ENCODE data around the gene MST1R.
A peak's percentile ranks its signal among the peaks of the same experiment; 100 is the strongest.
"Not testable (repeated sequence)": the region's sequence is repeated elsewhere in the genome, so short reads cannot be mapped to it uniquely, and the experiment has no call there.

MST1R gene

DNA sequence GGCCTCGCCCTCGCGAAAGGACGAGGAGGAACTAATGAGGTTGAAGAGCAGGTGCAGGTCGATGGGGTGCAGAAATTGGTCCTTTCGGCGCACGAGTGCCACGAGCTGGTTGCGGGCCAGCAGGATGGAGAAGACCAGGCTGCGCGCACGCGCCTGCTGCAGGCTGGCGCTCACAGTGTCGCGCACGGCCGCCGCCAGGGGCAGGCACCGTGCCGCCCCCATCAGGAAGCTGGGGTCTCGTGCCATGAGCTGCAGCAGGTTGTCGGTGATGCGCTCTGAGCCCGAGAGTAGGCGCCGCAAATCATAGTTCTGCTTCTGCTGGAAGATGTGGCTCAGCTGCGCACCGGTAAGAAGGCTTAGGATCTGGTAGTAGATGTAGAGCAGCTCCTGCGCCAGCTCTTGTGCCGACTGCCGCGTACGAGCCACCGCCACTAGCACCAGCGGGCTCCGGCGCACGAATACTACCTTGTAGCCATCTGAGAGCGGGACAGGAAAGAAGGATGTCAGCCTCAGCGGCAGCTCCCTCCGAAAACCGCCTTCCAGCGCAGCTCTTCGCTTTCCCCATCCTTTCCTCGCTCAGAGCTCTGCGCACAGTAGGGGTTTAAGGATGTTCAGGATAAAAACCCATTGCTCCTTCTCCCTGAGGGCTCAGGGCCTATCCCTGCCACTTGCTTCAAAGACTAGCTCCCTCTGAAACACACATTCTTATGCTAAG, 6.9 kb upstream of the MST1R start:
- no peak for DNase-seq

DNA sequence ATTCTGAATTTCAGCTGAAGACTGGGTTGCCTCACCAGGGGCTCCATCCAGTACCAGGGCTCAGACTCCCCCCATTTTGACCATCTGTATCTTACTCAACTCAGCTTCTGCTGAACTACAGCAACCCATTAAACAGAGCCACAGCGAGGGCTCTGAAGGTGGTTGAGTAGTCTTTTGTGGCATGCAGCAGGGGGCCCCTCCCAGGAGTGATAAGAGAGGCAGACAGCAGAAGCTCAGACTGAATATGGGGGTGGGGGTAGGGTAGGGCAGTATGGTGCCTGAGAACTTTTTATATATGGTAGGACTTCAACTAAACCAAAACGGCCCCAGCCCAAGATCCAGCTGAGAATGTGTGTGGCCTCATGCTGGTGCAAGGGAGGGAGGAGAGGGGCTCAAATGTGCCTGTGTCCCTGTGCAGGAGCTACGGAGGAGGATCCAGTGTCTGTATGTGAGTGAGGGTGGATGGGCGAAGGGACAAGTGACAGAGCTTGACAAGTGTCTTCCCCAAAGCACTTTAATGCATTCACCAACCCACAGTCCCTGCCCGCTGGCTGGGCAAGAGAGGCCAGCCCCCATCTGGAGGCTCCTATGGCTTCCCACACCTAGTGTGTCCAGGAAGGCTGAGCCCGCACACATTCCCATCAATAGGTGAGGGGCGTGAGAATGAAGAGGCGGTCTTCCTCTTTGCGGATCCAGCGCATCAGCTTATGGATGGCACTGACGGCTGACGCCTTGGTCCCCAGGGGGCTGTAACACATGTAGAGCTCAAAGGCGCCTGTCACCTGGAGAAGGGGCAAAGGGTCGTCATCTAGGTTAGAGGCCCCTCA, 4.9 kb upstream of the MST1R start:
- no peak for DNase-seq

DNA sequence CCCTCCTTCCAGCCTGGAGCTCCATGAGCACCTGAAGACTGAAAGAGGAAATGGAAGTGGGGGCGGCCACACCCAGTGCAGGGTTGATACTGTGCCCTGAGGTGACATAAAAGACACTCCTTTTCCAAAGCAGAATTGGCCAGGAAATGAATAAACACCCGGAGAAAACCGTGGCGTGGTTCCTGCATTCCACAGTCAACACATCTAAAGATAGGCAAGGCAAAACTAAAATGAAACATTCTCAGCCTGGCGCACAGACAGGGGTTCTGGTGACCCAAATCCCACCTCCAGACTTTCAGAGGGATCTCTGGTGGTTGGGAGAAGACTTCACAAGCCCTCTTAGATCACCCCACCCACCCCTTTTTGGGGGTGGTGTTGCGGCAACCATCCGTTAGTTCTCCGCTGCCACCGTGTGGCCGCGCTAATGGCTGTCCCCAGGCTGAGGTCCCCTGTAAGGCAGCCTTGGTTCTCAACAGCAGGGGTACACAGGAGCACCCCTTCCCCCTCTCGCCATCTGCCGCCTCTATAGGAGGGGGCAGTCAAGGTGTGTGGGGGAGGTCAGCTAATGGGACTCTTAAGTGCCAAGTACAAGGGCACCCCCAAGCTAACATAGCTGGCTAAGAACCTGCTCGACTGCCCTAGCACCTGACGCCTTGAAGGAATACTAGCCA, 2.5 kb upstream of the MST1R start:
- DNase-seq: peak; percentile 77

DNA sequence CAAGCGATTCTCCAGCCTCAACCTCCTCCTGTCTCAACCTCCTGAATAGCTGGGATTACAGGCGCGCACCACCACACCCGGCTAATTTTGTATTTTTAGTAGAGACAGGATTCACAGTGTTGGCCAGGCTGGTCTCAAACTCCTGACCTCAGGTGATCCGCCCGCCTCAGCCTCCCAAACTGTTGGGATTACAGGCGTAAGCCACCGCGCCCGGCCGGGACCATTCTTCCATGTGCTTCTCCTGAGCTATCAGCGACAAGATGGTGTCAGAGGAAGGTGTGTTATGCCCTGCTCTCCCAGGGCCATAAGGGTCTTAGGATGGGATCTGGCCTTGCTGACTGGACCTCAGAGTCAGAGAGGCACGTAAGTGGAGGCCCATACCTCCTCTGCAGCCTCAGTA, 775 bp upstream of the MST1R start:
- not testable (repeated sequence) for DNase-seq

DNA sequence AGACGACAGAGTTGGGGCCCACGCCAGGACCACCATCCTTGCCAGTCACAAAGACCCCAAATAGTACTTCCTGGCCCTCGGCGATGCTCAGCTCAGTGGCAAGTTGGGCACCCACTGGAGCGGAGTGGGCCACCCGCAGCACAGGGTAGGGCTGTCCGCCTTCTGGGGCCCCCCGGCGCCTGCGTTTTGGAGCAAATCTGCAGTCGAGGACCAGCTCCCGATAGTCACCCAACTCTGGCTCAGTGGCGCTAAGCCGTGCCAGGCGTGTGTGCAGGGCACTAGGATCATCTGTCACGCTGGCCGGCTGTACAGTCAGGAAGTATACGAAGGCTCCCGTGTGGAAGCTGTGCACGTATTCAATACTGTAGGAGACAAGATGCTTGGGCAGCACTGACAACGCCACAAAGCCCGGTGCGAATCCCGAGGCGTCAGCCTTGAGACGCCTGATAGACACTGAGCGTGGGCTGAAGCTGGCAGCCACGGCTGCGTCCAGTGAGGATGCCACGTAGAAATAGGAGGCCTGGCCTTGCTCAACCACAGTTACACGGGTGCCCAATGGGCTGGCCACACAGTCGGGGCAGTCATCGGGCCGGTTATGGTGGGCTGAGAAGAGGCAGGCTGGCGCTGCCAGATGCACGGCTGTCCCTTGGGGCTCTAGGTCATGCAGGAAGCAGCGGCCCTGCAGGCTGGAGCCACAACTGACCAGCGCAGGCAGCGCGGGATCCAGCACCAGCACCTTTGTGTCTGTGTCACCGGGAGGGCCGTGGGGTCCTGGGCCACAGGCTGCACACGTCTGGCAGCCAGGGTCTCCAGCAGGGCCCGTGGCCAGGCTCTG, 945 bp downstream of the MST1R start:
- DNase-seq: no peak

DNA sequence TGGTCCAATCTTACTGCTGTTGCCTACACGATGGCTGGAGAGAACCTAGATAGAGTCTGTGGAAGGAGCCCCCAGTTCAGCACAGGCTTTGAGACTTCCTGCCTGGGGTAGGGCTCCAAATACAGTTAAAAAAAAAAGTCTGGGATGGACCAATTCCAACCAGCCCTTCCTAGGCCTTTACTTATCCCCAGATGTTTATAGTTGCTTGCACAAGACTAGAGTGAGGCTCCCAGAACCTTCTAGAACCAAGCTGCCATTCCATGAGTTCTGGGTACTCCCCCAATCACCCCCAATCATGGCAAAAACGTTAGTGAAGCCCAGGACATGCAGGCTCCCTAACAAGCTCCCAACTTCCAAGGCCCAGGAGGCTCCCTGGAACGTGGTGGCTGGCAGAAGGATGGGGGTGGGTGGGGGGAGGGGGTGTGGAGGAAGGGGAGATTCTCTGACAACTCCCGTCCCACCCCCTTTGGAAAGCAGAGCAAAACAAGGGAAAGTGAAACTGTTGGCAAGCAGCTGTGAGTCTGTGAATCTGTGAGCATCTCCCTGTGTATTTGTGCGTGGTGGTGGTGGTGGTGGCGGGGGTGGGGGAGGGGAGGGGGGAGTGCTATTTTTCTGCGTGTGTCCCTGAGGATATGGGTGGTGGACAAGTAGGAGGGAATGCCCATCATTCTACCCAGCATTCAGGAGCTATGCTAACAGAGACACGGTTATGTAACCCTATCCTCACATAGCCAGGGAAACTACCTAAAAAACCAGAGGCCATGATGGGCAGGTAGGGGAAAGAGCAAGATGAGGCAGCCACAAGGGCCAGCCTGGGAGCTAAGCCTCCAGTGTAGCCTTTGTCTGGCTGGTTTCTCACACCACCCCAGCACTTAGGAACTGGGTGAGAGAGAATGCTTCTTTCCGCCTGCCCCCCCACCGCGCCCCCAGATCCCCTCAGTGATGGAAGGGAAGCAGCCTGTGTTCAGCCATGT, 2.0 kb downstream of the MST1R start:
- no peak for DNase-seq

DNA sequence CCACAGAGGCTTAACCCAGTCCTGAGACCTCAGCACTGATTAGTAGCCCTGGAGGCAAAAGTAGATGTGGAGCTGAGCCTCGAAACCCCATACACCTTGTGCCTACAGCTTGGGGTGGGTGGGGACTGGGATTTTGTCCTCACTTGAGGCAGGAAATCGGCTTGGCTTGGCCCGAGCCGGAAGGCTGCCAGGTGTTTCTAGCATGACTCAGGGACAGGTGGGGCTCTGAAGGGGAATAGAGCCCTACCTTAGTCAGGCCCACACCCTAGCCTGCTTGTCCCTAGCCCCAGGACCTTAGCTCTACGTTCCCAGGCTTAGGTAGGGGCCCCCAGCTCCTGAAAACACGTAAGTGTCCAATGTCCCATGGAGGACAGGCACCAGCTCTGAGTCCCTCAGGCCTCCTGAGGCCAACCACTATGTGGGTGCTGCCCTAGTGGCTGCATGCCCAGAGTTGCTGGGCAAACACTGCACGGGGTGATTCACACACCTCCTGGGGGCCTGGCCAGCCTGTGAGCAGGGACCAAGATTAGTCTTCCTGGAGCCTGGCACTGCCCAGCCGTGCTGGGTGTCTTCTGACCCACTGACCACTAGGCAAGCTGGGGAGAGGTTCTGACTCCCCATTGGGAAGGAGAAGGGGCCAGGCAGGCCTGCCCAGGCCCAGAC, 3.1 kb downstream of the MST1R start:
- DNase-seq: no peak

DNA sequence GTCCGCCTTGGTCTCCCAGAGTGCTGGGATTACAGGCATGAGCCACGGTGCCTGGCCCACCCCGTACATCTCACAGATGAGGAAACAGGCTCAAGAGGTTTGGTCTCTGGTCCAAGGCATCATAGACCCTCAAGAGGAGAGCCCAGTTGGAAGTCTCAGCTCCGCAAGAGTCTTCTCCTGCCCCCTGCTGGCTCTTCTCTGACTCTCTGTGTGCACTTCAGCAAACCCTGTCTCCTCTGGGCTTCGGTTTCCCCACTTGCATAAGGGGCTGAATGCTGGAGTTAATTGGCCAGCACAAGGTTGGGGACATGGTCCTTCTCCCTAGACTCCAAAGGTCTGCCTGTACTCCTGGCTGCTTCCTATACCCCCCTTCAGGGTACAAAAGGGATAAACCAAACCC, 3.9 kb downstream of the MST1R start:
- no peak for DNase-seq

DNA sequence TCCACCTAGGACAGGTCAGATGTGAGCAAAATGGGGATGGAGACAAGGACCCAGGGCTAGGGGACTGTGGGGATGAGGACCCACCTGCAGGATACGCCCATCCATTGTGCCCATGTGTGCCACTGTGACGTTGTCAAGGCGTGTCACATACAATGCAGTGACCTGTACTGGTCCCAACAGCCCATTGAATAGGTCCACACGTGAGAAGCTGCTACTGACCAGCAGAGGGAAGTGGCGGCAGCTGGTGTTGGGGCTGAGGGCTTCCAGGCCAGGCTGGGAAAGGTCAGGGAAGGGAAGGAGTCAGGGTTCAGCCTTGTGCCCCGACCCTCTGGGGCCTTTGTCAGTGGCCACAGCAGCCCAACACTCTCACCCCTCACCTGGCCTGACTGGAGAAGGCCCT, 4.7 kb downstream of the MST1R start:
- no peak for DNase-seq

DNA sequence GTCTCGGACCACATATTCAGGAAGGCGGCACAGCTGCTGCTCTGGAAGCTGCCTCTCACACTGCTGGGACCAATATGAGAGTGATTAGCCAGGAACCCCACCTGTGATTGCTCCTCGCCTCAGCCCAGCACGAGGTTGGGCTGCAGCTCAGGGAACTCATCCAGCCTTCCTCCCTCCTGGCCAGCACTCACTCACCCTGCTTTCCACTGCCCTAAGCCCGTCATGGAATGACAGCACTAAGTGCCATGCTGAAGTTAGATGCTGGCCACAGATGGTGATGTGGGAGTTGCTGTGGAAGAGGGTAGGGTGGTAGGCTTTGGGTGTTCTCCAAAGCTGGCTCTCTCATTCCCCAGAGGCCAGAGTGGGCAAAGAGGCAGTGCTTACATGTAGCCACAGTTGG, 7.3 kb downstream of the MST1R start:
- DNase-seq: no peak

DNA sequence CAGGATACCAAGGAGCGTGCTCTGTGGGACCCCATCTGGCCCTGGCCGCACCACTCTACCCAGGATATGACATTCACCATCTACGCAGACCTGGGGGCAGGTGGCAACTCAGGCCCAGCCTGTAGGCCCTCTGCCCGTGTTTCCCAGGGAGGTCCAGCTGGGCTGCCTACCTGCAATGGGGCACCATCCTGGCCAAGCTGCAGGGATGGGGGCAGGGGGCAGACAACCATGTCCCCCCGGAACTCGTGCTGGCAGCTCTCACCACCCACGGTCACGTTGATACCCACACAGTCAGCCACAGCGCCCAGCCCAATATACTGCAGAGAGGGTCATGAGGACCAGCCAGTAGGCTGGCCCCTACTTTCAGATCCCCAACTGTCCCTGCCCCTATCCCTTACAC, 7.9 kb downstream of the MST1R start:
- DNase-seq: no peak

DNA sequence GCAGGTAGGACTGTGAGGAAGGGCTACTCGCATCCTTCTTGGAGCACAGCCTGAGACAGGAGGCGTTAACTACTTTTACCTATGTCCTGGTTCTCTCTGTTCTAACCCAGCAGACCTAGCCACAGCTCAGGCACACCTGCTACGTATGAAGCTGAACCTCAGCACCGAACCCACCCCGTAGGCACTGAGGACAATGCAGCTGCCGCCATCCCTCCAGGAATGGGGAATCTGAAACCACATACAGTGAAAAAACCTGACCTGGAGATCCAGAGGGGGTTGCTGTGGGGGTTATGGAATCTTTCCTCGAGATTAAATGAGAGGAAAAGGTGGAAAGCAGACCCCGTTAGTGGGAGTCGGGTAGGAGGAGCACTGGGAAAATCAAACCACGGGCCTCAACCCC, 14.4 kb downstream of the MST1R start:
- DNase-seq: no peak

DNA sequence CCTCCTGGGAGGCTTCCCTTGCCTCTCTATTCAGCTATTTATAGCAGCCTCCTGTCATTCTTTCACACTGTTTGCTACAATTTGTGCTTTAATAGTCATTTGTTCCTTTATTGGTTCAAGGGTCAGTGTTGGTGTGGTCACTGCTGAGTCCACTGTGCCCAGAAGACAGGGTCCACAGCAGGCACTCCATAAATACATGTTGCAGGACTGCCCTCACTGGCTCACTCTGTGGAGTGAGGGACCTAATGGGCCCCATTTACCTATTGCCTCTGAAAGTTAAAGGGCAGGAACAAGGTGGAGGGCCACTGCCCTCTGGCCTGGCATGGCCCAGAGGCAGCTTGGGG, 16.8 kb downstream of the MST1R start:
- DNase-seq: no peak

DNA sequence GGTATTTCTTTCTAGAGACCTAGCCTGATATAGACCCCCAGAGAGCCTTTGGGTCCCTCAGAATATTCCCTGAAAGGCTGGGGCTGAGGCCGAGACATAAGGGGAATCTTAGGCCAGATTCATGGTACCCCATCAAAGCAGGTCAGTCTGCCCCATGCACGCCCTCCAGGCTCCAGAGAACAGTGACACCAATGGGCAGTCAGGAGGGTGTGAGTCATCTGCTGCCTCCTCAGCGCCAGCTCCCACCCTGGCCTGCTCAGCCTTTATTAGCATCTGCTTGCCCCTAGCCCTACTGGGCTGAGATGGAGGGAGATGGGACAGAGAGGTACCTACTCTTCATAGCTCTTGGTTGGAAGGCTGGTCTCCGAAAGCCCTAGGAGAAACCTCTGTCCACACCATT, 19.7 kb downstream of the MST1R start:
- DNase-seq: no peak

DNA sequence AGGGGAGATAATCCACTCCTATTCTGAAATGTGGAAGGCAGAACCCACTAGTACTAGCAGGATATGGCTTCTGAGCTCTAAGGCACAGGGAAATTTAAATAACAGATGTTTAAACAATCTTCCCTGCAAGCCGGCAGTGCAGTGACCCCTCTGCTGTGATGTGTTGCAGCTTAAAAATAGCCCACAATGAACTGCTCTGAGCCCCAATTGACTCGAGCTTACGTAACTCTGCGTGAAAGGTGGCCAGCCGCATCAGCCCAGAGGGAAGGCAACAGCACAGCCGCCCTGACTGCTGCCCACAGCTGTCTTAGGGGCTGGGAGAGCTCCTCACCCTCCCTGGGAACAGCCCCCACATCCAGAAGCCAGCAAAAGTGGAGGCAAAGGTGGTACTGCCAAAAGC, 21.5 kb downstream of the MST1R start:
- DNase-seq: no peak

DNA sequence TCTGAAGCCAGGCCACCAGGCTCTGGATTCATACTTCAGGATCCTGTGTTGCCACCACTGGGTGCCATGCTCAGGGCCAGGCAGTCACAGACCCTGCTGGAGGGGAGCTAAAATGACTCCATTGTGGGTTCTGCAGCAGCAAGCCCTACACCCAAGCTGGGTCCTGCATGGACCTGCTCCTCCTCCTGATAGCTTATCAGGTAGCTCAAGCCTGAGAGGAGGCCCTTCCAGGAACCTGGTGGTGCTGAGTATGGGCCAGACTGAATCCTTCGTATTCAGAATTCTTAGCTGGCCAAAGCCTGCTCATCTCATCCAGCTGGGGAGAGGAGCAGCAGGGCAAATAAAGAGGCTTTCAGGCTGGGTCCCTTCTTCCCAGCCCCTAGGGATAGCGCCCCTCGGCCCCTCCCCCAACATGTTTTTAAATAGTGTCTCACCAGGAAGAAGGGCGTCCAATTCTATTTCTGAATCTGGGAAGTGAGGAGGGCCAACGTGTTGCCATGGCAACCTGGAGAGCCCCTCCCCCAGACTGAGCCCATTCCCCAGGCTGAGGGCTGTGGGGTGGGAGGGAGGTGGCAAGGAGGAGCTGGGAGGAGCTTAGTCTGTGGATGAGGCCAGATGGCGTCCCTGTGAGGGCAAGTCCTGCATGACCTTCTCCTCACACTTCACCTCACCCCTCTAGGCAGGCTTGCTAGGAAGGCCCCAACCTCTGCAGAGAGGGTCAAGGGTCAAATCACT, 22.9 kb downstream of the MST1R start:
- DNase-seq: no peak

DNA sequence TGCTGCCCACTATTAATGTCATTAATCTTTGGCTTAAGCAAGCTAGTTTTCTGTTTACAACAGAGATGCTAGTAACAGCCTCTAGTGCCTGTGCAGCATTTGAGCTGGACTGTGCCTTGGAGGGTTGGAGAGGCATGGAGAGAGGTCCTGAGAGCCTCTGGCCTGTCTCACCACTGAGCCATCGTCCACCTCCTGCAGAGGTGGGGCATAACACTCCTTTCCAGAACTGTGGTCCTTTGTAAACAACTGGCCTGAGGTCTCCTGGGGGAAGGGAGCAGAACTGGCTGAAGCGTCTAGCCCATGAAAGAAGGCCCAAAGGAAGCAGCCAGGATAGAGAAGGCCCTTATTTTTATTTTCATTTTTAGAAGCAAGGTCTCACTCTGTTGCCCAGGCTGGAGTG, 24.0 kb downstream of the MST1R start:
- DNase-seq: no peak

DNA sequence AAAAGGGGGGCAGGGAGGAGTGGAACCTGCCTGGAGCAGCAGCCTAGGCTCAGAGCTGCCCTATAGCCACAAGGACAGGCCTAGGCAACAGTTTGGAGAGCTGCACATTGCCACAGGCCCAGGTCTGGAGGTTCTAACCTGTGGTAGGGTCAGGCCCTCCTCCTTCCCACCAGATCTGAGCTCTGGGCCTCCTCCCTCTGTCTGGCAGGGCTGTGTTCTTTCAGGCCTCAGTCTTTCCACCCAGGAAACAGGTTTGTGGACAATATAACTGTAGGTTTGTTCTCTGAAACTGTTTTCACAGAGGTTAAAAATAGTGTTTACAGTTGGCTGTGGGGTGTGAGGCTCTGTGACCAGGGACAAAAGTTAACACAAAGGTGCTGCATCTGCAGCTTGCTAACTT, 25.0 kb downstream of the MST1R start:
- DNase-seq: no peak

DNA sequence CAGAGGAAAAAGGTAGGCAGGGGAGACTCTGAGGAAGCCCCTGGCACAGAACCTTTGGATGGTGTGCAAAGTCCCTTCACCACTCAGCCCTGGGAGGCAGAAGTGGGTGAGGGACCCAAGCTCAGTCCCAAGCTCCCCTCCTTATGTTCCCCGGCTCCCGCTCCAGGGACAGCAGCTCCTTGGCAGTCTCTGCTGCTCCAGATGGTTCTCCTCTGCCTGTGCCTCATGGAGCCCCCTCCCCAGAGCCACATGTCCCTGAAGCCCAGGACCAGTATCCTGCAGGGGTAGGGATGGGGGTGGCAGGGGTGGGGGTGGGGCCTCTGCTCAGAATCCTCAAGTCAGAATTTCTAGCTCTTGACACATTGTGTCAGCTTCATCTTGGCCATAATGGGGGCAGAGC, 26.0 kb downstream of the MST1R start:
- no peak for DNase-seq

DNA sequence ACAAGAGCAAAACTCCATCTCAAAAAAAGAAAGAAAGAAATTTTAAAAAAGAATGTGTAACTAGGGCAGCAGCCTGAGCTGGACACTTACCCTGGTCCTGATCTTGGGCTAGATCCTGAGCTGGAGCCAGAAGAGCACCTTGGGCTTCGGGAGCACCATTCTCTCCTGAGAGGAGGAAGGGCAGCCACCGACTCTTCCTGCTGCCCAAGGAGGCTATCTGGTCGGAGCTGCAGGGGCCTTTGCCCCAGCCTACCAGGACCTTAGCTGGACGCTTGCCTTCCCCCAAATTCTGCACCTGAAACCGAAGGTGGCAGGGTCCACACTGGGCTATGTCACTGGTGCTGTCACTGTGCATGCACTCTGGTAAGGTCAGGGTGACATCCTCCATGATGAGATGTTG, 27.1 kb downstream of the MST1R start:
- no peak for DNase-seq

DNA sequence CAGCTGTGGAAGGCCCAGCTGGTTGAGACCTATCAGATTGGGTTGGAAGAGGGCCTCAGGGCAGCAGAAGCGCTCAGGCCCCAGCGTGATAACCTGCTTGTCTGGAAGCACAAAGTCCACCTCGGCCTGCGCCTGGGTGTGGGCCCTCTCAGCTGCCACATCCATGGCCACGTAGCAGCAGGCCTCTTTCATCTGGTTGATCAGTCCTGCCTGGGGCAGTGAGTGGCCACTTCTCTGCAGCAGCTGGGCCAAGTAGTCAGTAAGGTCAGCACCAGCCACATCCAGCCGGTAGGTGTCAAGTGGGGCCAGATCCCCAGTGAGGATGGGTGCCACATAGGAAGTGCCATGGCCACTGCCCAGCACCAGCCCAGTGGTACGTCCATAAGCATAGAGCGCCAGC, 30.1 kb downstream of the MST1R start:
- DNase-seq: no peak
